SK-N-SH (cell line): Measurements from ENCODE around the gene KLHL5. TPM values are rescaled to one million over a fixed set of nuclear protein-coding genes. Genes with fewer than 3 reads are reported as not detected.

Source experiments
- CTCF ChIA-PET: fragments of 300-600, 350-600 bp; formaldehyde crosslinking; extraction: SDS; loops from one replicate; lab custom pipeline; 2021; lab: Yijun Ruan, JAX
- POLR2A ChIA-PET: fragments of 350-600 bp; sonication (Branson Sonifier 250); formaldehyde crosslinking; extraction: SDS; loops from one replicate; lab custom pipeline; 2020; ENCODE audit warnings: antibody characterized with exemption, inconsistent platforms; lab: Yijun Ruan, JAX
- DNase-seq: peaks from one replicate; pipeline ENCODE4 v3.0.0; 2012
- H2AFZ ChIP-seq: fragments of 200-600 bp; sonication (generic); 2 replicates; pipeline ENCODE4 v1.8.1; 2016; ENCODE audit warnings: antibody characterized with exemption, mild to moderate bottlenecking, low read depth
- H3F3A ChIP-seq: fragments of 200-600 bp; sonication (generic); replicated peaks from 2 replicates; pipeline ENCODE3; 2016; ENCODE audit warnings: antibody characterized with exemption, mild to moderate bottlenecking; ENCODE audit not compliant: insufficient read depth
- H3K27ac ChIP-seq, 2 experiments: fragments of 200-500 bp in 1 of 2; fragments of 200-600 bp in 1 of 2; sonication (Bioruptor generic) in 1 of 2; sonication (generic), shearing (Covaris generic) in 1 of 2; 2 replicates each; pipeline versions ENCODE4 v1.5.1 to v1.6.1; 2014 to 2016; ENCODE audit warnings: low read depth in 2 of 2, inconsistent platforms in 1 of 2, low read length in 1 of 2, mild to moderate bottlenecking in 1 of 2, mixed read lengths in 1 of 2
- H3K27me3 ChIP-seq: fragments of 200-600 bp; sonication (generic), shearing (Covaris generic); 2 replicates; pipeline ENCODE4 v1.6.1; 2016; ENCODE audit warnings: mixed run types; ENCODE audit not compliant: insufficient read depth
- H3K36me3 ChIP-seq, 2 experiments: fragments of 200-500 bp in 1 of 2; fragments of 200-600 bp in 1 of 2; sonication (Bioruptor generic) in 1 of 2; sonication (generic) in 1 of 2; replicated peaks in 1 of 2; 2 replicates each; pipeline versions ENCODE3 to v1.5.1; 2014 to 2016; ENCODE audit warnings: low read length in 1 of 2, mild to moderate bottlenecking in 1 of 2; ENCODE audit not compliant: insufficient read depth in 2 of 2, control insufficient read depth in 1 of 2
- H3K4me1 ChIP-seq, 2 experiments: fragments of 200-500 bp in 1 of 2; fragments of 200-600 bp in 1 of 2; sonication (Bioruptor generic) in 1 of 2; sonication (generic), shearing (Covaris generic) in 1 of 2; 2 replicates each; pipeline versions ENCODE4 v1.5.1 to v1.6.1; 2014 to 2016; ENCODE audit warnings: low read depth in 1 of 2, low read length in 1 of 2, mixed run types in 1 of 2; ENCODE audit not compliant: insufficient read depth in 2 of 2, control insufficient read depth in 1 of 2
- H3K4me2 ChIP-seq: fragments of 200-600 bp; sonication (generic), shearing (Covaris generic); 2 replicates; pipeline ENCODE4 v1.6.1; 2017; ENCODE audit warnings: mixed run types
- H3K4me3 ChIP-seq, 2 experiments: fragments of 200-500 bp in 1 of 2; fragments of 200-600 bp in 1 of 2; sonication (Bioruptor generic) in 1 of 2; sonication (generic), shearing (Covaris generic) in 1 of 2; 2 replicates each; pipeline versions ENCODE4 v1.5.1 to v1.8.1; 2014 to 2016; ENCODE audit warnings: low read depth in 2 of 2, inconsistent platforms in 1 of 2, low read length in 1 of 2, mild to moderate bottlenecking in 1 of 2, mixed read lengths in 1 of 2, moderate library complexity in 1 of 2
- H3K79me2 ChIP-seq: fragments of 200-600 bp; sonication (generic); 2 replicates; pipeline ENCODE4 v1.8.1; 2017; ENCODE audit warnings: mild to moderate bottlenecking; ENCODE audit not compliant: insufficient read depth
- H3K9ac ChIP-seq: fragments of 200-600 bp; sonication (generic); 2 replicates; pipeline ENCODE4 v1.6.1; 2017; ENCODE audit warnings: mixed run types
- H3K9me2 ChIP-seq: fragments of 200-600 bp; sonication (generic); 2 replicates; pipeline ENCODE4 v1.6.1; 2017; ENCODE audit warnings: mixed run types
- H3K9me3 ChIP-seq: fragments of 200-600 bp; sonication (generic); 2 replicates; pipeline ENCODE4 v1.6.1; 2017; ENCODE audit warnings: mixed run types, mild to moderate bottlenecking, moderate library complexity
- H4K20me1 ChIP-seq: fragments of 200-600 bp; sonication (generic); 2 replicates; pipeline ENCODE4 v1.6.1; 2017; ENCODE audit warnings: mild to moderate bottlenecking, mixed run types; ENCODE audit not compliant: insufficient read depth
- ELF1 ChIP-seq: IDR thresholded peaks from 2 replicates; pipeline ENCODE4 v1.4.0; 2012
- EP300 ChIP-seq, 2 experiments: IDR thresholded peaks; 2 replicates each; pipeline versions ENCODE4 v1.4.0 to v1.6.1; 2012; ENCODE audit warnings: borderline replicate concordance in 1 of 2, low read depth in 1 of 2, low read length in 1 of 2
- FOXM1 ChIP-seq: IDR thresholded peaks from 2 replicates; pipeline ENCODE4 v1.4.0; 2012; ENCODE audit warnings: low read depth, mild to moderate bottlenecking
- GABPA ChIP-seq: IDR thresholded peaks from 2 replicates; pipeline ENCODE4 v1.4.0; 2012; ENCODE audit warnings: low read depth, mild to moderate bottlenecking
- JUND ChIP-seq: IDR thresholded peaks from 2 replicates; pipeline ENCODE4 v1.4.0; 2012
- MEF2A ChIP-seq: IDR thresholded peaks from 2 replicates; pipeline ENCODE4 v1.4.0; 2012; ENCODE audit warnings: low read depth, borderline replicate concordance
- MXI1 ChIP-seq: IDR thresholded peaks from 2 replicates; pipeline ENCODE4 v1.6.1; 2012; ENCODE audit warnings: mild to moderate bottlenecking, low read depth, low read length, improper control_type of control experiment
- NFIC ChIP-seq: IDR thresholded peaks from 2 replicates; pipeline ENCODE4 v1.4.0; 2012; ENCODE audit warnings: borderline replicate concordance
- NRF1 ChIP-seq: IDR thresholded peaks from 2 replicates; pipeline ENCODE4 v1.6.1; 2012; ENCODE audit warnings: low read depth, mild to moderate bottlenecking, low read length
- RAD21 ChIP-seq: IDR thresholded peaks from 2 replicates; pipeline ENCODE4 v1.6.1; 2012; ENCODE audit warnings: mild to moderate bottlenecking, low read length
- RCOR1 ChIP-seq: fragments of 150-350 bp; IDR thresholded peaks from 2 replicates; pipeline ENCODE4 v1.6.1; 2017; ENCODE audit warnings: antibody characterized with exemption, low read length
- RFX5 ChIP-seq: IDR thresholded peaks from 2 replicates; pipeline ENCODE4 v1.6.1; 2012; ENCODE audit warnings: mild to moderate bottlenecking, improper control_type of control experiment, low read length
- RXRA ChIP-seq: IDR thresholded peaks from 2 replicates; pipeline ENCODE4 v1.4.0; 2012; ENCODE audit warnings: low read depth, mild to moderate bottlenecking, borderline replicate concordance
- TAF1 ChIP-seq: IDR thresholded peaks from 2 replicates; pipeline ENCODE4 v1.6.1; 2012; ENCODE audit warnings: low read depth, mild to moderate bottlenecking, low read length, moderate library complexity, borderline replicate concordance
- TCF12 ChIP-seq: IDR thresholded peaks from 2 replicates; pipeline ENCODE4 v1.4.0; 2012
- YY1 ChIP-seq: IDR thresholded peaks from 2 replicates; pipeline ENCODE4 v1.4.0; 2012; ENCODE audit warnings: low read depth, mild to moderate bottlenecking
- WGBS: methylation state at CpG from one replicate; pipeline ENCODE4 v1.1.6; 2017; ENCODE audit warnings: low lambda C conversion rate; 5-methylcytosine and 5-hydroxymethylcytosine counted together
- polyA plus RNA-seq, 3 experiments: library from polyadenylated mRNA; depleted of rRNA; stranded (reverse); fragments of >200 nt; gene quantifications; 2 replicates each; pipeline ENCODE4 v1.2.3, GENCODE V29; 2012
- TF ChIP-seq, protein P1 (sequence below): IDR thresholded peaks from 2 replicates; pipeline ENCODE4 v1.4.0; 2012; ENCODE audit warnings: low read depth
- TF ChIP-seq, protein P2 (sequence below): IDR thresholded peaks from 2 replicates; pipeline ENCODE4; 2012
- TF ChIP-seq, protein P3 (sequence below): IDR thresholded peaks from 2 replicates; pipeline ENCODE4 v1.4.0; 2012; ENCODE audit warnings: low read depth, borderline replicate concordance

Gene KLHL5
- polyA plus RNA-seq, 1 of the 3 experiments (the other 2 are of a cell fraction) = 33.1 TPM

DNA sequence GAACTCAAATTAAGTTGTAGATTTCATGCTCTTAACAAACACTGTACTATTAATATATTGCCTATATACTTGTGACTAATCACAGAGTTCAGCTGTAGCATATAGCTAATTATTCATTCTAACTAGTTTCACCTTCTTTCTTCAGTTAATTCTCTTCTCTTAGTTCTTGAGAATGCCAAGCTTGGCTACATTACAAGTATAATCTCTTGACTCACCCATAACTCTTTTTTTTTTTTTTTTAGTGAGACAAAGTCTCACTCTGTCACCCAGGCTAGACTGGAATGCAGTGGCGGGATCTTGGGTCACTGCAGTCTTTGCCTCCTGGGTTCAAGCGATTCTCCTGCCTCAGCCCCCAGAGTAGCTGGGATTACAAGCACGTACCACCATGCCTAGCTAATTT lies 5.4 kb downstream of the KLHL5 start:
- no peak for DNase-seq

DNA sequence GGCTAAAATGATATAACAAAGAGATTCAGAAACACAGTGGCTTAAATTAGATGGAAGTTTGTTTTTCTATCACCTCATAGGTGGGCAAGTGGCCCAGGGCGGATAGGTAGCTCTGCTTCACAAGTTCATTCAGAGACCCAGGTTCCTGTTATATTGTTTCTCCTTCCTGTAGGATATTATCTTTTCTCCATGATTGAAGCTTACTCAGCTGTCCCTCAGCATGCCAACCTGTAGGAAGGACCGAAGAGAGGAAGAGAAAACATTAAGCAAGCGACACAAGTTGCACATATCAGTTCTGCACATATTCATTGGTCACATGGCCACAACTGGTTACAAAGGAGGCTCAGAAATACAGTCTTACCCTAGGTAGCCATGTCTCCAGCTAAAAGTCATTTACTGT lies 6.9 kb downstream of the KLHL5 start:
- POLR2A ChIA-PET = no interaction called here
- H3K9me2 ChIP-seq = no peaks in the 10 kb centered on the region
- H4K20me1 ChIP-seq = no peaks in the 10 kb centered on the region
- H2AFZ ChIP-seq = no peak overlapping the region
- no peaks in the 10 kb centered on the region for H3K27me3 ChIP-seq
- CTCF ChIA-PET = no interaction called here
- H3K9me3 ChIP-seq = no peaks in the 10 kb centered on the region
- peaks cover 8% of the 10 kb centered on the region for H3F3A ChIP-seq
- H3K79me2 ChIP-seq = peaks cover 36% of the 10 kb centered on the region
- no peaks in the 10 kb centered on the region; a peak in 1 of 4 replicates for H3K4me1 ChIP-seq
- 91% methylated on average over 3 of the region's 3 CpGs for WGBS
- no peak overlapping the region for H3K27ac ChIP-seq
- TF ChIP-seq EP300 (IDR thresholded peaks at IDR 0.05; ENCODE audit: borderline replicate concordance in 1 of 2, low read depth in 1 of 2, low read length in 1 of 2) (no peak), FOXM1 (no peak), GABPA (no peak), MEF2A (no peak), RAD21 (no peak), RCOR1 (no peak), YY1 (no peak), MXI1 (no peak), NRF1 (no peak), NFIC (no peak), RFX5 (no peak), JUND (no peak), ELF1 (no peak), TAF1 (no peak)
- TF ChIP-seq, protein P1, sequence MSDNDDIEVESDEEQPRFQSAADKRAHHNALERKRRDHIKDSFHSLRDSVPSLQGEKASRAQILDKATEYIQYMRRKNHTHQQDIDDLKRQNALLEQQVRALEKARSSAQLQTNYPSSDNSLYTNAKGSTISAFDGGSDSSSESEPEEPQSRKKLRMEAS = no peak
- TF ChIP-seq, protein P2, sequence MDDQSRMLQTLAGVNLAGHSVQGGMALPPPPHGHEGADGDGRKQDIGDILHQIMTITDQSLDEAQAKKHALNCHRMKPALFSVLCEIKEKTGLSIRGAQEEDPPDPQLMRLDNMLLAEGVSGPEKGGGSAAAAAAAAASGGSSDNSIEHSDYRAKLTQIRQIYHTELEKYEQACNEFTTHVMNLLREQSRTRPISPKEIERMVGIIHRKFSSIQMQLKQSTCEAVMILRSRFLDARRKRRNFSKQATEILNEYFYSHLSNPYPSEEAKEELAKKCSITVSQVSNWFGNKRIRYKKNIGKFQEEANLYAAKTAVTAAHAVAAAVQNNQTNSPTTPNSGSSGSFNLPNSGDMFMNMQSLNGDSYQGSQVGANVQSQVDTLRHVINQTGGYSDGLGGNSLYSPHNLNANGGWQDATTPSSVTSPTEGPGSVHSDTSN = no peak
- no peak overlapping the region for H3K4me2 ChIP-seq
- H3K4me3 ChIP-seq = no peak overlapping the region
- no peak for DNase-seq
- H3K36me3 ChIP-seq = no peaks in the 10 kb centered on the region
- no peak overlapping the region for H3K9ac ChIP-seq

More for the DNA sequence above, 5.4 kb downstream of the KLHL5 start:
- H3K27ac ChIP-seq = no peak overlapping the region
- H3K4me1 ChIP-seq = peaks cover 0 to 9% of the 10 kb centered on the region in 2 experiments; a peak in 2 of 4 replicates
- POLR2A ChIA-PET = no interaction called here
- H3K4me2 ChIP-seq = no peak overlapping the region
- no peaks in the 10 kb centered on the region; the same call in 1 of the 2 replicates for H4K20me1 ChIP-seq
- H3K27me3 ChIP-seq = no peaks in the 10 kb centered on the region
- H3K36me3 ChIP-seq = no peaks in the 10 kb centered on the region
- WGBS = 92% methylated on average over 3 of the region's 3 CpGs
- no peak overlapping the region for H3K9ac ChIP-seq
- H3K4me3 ChIP-seq = no peak overlapping the region
- no peaks in the 10 kb centered on the region for H3K9me3 ChIP-seq
- CTCF ChIA-PET = no interaction called here
- no peaks in the 10 kb centered on the region for H3K9me2 ChIP-seq
- H2AFZ ChIP-seq = no peak overlapping the region
- peaks cover 8% of the 10 kb centered on the region for H3F3A ChIP-seq
- TF ChIP-seq, protein P2 = no peak
- TF ChIP-seq, protein P3, sequence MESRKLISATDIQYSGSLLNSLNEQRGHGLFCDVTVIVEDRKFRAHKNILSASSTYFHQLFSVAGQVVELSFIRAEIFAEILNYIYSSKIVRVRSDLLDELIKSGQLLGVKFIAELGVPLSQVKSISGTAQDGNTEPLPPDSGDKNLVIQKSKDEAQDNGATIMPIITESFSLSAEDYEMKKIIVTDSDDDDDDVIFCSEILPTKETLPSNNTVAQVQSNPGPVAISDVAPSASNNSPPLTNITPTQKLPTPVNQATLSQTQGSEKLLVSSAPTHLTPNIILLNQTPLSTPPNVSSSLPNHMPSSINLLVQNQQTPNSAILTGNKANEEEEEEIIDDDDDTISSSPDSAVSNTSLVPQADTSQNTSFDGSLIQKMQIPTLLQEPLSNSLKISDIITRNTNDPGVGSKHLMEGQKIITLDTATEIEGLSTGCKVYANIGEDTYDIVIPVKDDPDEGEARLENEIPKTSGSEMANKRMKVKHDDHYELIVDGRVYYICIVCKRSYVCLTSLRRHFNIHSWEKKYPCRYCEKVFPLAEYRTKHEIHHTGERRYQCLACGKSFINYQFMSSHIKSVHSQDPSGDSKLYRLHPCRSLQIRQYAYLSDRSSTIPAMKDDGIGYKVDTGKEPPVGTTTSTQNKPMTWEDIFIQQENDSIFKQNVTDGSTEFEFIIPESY = no peak
- TF ChIP-seq MXI1 = no peak
- TF ChIP-seq RXRA = no peak
- TF ChIP-seq TCF12 = no peak
- peaks cover 43% of the 10 kb centered on the region for H3K79me2 ChIP-seq
